ENCODE measurements around the gene CNTN4. TPM values are rescaled to one million over a fixed set of nuclear protein-coding genes. Genes with fewer than 3 reads are reported as not detected.

CNTN4 gene
- total RNA-seq, 4 donors from 2014 or later, result 5.8 to 15.5 (median 9.0) TPM

DNA sequence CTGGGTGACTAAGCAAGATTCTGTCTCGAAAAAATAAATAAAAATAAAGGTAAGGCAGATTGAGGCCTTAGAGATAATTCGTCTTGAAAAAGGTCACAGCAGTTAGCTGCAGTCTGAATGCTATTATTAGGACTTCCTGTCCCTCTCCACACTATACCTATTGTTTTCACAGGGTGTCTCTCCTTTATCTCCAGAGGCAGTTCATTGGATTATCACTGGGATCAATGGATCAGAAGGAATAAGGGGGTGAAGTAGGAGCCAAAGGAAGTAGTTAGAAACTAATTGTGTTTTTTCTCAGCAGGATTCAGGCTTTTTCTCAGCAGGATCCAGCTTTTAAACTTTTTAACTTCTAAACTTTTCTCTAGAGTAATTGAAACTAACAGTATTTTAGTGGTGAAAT lies 684.6 kb downstream of the CNTN4 start:
- no peaks in the 10 kb centered on the region for H3K4me1 ChIP-seq
- no peak overlapping the region for H3K27ac ChIP-seq
- no peaks in the 10 kb centered on the region for H3K9me3 ChIP-seq
- H3K27me3 ChIP-seq, result no peaks in the 10 kb centered on the region
- TF ChIP-seq POLR2AphosphoS5 (IDR thresholded peaks at IDR 0.05) (no peak), EP300 (IDR thresholded peaks at IDR 0.05) (no peak), POLR2A (IDR thresholded peaks at IDR 0.05) (no peak)
- TF ChIP-seq, protein P1, sequence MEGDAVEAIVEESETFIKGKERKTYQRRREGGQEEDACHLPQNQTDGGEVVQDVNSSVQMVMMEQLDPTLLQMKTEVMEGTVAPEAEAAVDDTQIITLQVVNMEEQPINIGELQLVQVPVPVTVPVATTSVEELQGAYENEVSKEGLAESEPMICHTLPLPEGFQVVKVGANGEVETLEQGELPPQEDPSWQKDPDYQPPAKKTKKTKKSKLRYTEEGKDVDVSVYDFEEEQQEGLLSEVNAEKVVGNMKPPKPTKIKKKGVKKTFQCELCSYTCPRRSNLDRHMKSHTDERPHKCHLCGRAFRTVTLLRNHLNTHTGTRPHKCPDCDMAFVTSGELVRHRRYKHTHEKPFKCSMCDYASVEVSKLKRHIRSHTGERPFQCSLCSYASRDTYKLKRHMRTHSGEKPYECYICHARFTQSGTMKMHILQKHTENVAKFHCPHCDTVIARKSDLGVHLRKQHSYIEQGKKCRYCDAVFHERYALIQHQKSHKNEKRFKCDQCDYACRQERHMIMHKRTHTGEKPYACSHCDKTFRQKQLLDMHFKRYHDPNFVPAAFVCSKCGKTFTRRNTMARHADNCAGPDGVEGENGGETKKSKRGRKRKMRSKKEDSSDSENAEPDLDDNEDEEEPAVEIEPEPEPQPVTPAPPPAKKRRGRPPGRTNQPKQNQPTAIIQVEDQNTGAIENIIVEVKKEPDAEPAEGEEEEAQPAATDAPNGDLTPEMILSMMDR (IDR thresholded peaks at IDR 0.05), result no peak
- no peak overlapping the region for H3K4me3 ChIP-seq
- no peaks in the 10 kb centered on the region for H3K36me3 ChIP-seq
- 51 to 57% methylated on average over 2 of the region's 2 CpGs for WGBS, 2 donors (ENCODE audit: low coverage in 1 of 2)
- ATAC-seq, result no peak

DNA sequence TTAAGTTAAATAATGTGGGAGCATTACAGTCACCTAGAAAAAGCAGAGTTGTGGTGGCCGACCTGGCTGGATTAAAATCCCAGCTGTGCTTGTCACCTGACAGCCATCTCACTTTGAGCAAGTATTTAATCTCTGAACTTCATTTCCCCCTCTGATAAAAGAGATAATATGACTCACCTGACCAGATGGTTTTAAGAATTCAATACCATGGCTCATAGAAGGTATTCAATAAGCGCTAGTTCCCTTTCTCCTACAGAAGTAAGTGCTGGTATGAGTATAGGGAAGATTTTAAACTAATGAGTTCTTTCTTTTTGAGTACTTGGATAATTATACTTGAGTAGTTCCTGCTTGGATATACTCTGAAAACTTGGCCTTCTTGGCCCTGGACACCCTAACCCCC lies 686.0 kb downstream of the CNTN4 start:
- Histone ChIP-seq H3K4me1 (no peaks in the 10 kb centered on the region), H3K4me3 (no peak overlapping the region), H3K27me3 (no peaks in the 10 kb centered on the region), H3K27ac (no peak overlapping the region), H3K36me3 (no peaks in the 10 kb centered on the region), H3K9me3 (no peaks in the 10 kb centered on the region)
- 72 to 73% methylated on average over 2 of the region's 2 CpGs for WGBS, 2 donors (ENCODE audit: low coverage in 1 of 2)
- TF ChIP-seq, protein P1 (IDR thresholded peaks at IDR 0.05), result no peak
- no peak for TF ChIP-seq POLR2AphosphoS5 (IDR thresholded peaks at IDR 0.05)
- no peak for TF ChIP-seq POLR2A (IDR thresholded peaks at IDR 0.05)
- no peak for TF ChIP-seq EP300 (IDR thresholded peaks at IDR 0.05)
- ATAC-seq, result no peak

- H3K9me3 ChIP-seq, result no peaks in the 10 kb centered on the region
- no peak overlapping the region for H3K4me3 ChIP-seq
- TF ChIP-seq POLR2AphosphoS5 (IDR thresholded peaks at IDR 0.05) (no peak), EP300 (IDR thresholded peaks at IDR 0.05) (no peak), POLR2A (IDR thresholded peaks at IDR 0.05) (no peak)
- TF ChIP-seq, protein P1 (IDR thresholded peaks at IDR 0.05), result no peak
- no peaks in the 10 kb centered on the region for H3K4me1 ChIP-seq
- H3K27me3 ChIP-seq, result no peaks in the 10 kb centered on the region
- H3K36me3 ChIP-seq, result no peaks in the 10 kb centered on the region
- 14% methylated on average over 1 of the region's 1 CpG; no CpG with 5 or more reads in 1 of the 2 donors for WGBS, 2 donors (ENCODE audit: low coverage in 1 of 2)
- H3K27ac ChIP-seq, result no peak overlapping the region
- ATAC-seq, result no peak
Measured at GRCh38 chr3:2790266-2790815, 691.7 kb downstream of the CNTN4 start.

DNA sequence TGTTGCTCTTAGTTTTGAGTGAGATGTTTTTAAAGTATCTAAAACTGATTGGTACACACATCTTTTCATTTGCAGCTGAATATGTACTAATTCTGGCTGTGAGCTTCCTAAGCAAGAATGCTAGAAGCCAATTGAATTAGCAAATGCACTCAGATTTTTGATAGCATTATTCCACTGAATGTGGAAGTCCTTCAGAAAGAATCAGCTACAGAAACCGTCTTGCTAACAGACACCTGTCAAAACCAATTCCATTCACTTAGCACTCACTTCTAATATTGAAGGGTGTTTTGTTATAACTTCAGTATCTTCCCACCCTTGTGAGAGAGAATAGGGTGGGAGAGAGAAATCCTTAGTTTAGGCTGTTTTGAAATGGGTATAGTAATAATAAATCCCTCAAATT lies 693.8 kb downstream of the CNTN4 start:
- TF ChIP-seq POLR2A (IDR thresholded peaks at IDR 0.05) (no peak), POLR2AphosphoS5 (IDR thresholded peaks at IDR 0.05) (no peak)
- no peaks in the 10 kb centered on the region for H3K4me1 ChIP-seq
- no peak for ATAC-seq
- no peak overlapping the region for H3K4me3 ChIP-seq
- no peaks in the 10 kb centered on the region for H3K36me3 ChIP-seq
- H3K9me3 ChIP-seq, result no peaks in the 10 kb centered on the region
- H3K27ac ChIP-seq, result no peak overlapping the region
- H3K27me3 ChIP-seq, result no peaks in the 10 kb centered on the region
- WGBS, 2 donors (ENCODE audit: low coverage in 1 of 2), result 83 to 88% methylated on average over 1 of the region's 1 CpG

GRCh38 chr3:2793987-2794386 lies 695.3 kb downstream of the CNTN4 start:
- no peak for ATAC-seq
- Histone ChIP-seq H3K36me3 (no peaks in the 10 kb centered on the region), H3K27ac (no peak overlapping the region), H3K4me3 (no peak overlapping the region), H3K4me1 (no peaks in the 10 kb centered on the region), H3K27me3 (no peaks in the 10 kb centered on the region), H3K9me3 (no peaks in the 10 kb centered on the region)
- TF ChIP-seq, protein P1 (IDR thresholded peaks at IDR 0.05), result no peak
- TF ChIP-seq POLR2A (IDR thresholded peaks at IDR 0.05) (no peak), POLR2AphosphoS5 (IDR thresholded peaks at IDR 0.05) (no peak), EP300 (IDR thresholded peaks at IDR 0.05) (no peak)
- WGBS, 2 donors (ENCODE audit: low coverage in 1 of 2), result 70 to 100% methylated on average over 1 of the region's 1 CpG

Data from gastroesophageal sphincter (tissue), 4 donors.